T-helper 2 cell treated with Interferon-gamma antibody and Interleukin-4, amounts not matched to agents 5 μg/mL and 100 μg/mL, for 36 hours (primary cell): ENCODE data around the gene TPO.
"Not testable (repeated sequence)": the region's sequence is repeated elsewhere in the genome, so short reads cannot be mapped to it uniquely, and the experiment has no call there.

Experiments used
- DNase-seq: peaks from one replicate; pipeline ENCODE4 v3.0.0; 2021; ENCODE audit warnings: low spot score
- H3K27ac Mint-ChIP-seq: one replicate; pipeline ENCODE4 v1.8.0; 2021; ENCODE audit warnings: mild to moderate bottlenecking, mixed read lengths
- H3K27me3 Mint-ChIP-seq: one replicate; pipeline ENCODE4 v1.8.0; 2021; ENCODE audit warnings: low read depth, mixed read lengths
- H3K36me3 Mint-ChIP-seq: one replicate; pipeline ENCODE4 v1.8.0; 2021; ENCODE audit warnings: low read depth, mixed read lengths
- H3K4me1 Mint-ChIP-seq: one replicate; pipeline ENCODE4 v1.8.0; 2021; ENCODE audit warnings: low read depth, mixed read lengths
- H3K4me3 Mint-ChIP-seq: one replicate; pipeline ENCODE4 v1.8.0; 2022; ENCODE audit warnings: mild to moderate bottlenecking, moderate library complexity, mixed read lengths
- H3K9me3 Mint-ChIP-seq: one replicate; pipeline ENCODE4 v1.8.0; 2021; ENCODE audit warnings: mixed read lengths

Gene TPO

GRCh38 chr2:1393321-1393720, 19.9 kb upstream of the TPO start:
- Mint-ChIP-seq H3K27ac (no peak overlapping the region), H3K4me3 (no peak overlapping the region), H3K27me3 (peaks cover 2% of the 10 kb centered on the region), H3K4me1 (no peaks in the 10 kb centered on the region), H3K36me3 (no peaks in the 10 kb centered on the region), H3K9me3 (peaks cover 7% of the 10 kb centered on the region)
- no peak for DNase-seq

DNA sequence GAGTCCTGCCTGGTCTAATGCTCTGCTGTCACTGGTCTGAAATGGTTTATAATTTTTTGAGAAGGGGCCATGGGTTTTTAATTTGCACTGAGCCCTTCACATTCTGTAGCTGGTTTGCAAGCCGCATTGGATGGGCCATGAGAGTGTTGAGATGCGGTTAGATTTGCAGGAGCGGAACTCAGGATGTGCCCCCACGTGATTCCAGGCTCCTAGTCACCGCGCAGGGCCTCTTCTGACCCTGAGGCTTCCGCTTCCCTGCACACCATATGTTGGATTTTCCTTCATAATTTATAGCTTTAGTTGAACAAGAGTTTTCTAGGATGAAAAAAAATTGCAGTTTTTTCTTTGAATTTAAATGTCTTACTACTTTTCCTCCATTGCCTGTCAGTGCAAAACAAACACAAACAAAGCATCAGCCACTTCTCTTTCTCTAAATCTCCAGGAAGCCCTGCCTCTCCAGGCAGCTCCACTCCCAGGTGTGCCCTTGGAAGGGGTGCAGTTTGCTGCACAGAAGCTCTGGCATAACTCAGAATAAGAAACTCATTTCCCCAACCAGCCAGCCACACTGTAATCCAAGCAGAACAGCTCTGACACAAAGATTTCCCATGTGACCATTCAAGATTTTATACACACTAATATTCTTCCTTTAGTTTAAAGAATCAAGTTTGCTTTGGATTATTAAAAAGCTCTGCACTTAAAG, 18.4 kb upstream of the TPO start:
- H3K4me3 Mint-ChIP-seq, result no peak overlapping the region
- H3K27ac Mint-ChIP-seq, result no peak overlapping the region
- peaks cover 10% of the 10 kb centered on the region for H3K4me1 Mint-ChIP-seq
- peaks cover 2% of the 10 kb centered on the region for H3K27me3 Mint-ChIP-seq
- no peak for DNase-seq
- H3K9me3 Mint-ChIP-seq, result peaks cover 7% of the 10 kb centered on the region
- H3K36me3 Mint-ChIP-seq, result no peaks in the 10 kb centered on the region

DNA sequence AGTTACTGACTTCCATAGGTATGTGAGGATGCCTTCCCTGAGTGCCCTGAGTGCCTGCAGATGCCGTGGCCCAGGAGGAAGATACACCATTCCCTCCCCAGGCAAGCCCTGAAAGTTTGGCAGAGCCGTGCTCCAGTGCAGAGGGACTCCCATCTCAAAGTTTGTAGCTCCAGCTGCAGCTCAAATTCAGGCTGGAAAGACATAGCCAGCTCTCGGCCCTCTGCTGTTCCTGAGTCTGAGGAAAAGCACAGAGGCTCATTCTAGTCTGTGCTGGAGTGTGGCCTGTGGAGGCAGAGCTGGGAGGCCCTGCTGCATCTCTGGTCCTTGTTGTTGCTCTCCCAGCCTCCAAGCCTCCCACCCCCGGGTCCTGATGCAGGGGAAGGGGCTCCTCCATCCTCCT, 15.9 kb upstream of the TPO start:
- H3K9me3 Mint-ChIP-seq, result no peaks in the 10 kb centered on the region
- H3K36me3 Mint-ChIP-seq, result no peaks in the 10 kb centered on the region

GRCh38 chr2:1398191-1398590, 15.1 kb upstream of the TPO start:
- no peaks in the 10 kb centered on the region for H3K36me3 Mint-ChIP-seq

More for the DNA sequence above, 15.9 kb upstream of the TPO start:
- Mint-ChIP-seq H3K4me3 (no peak overlapping the region), H3K4me1 (peaks cover 13% of the 10 kb centered on the region), H3K27me3 (peaks cover 2% of the 10 kb centered on the region), H3K27ac (no peak overlapping the region)
- DNase-seq, result no peak

DNA sequence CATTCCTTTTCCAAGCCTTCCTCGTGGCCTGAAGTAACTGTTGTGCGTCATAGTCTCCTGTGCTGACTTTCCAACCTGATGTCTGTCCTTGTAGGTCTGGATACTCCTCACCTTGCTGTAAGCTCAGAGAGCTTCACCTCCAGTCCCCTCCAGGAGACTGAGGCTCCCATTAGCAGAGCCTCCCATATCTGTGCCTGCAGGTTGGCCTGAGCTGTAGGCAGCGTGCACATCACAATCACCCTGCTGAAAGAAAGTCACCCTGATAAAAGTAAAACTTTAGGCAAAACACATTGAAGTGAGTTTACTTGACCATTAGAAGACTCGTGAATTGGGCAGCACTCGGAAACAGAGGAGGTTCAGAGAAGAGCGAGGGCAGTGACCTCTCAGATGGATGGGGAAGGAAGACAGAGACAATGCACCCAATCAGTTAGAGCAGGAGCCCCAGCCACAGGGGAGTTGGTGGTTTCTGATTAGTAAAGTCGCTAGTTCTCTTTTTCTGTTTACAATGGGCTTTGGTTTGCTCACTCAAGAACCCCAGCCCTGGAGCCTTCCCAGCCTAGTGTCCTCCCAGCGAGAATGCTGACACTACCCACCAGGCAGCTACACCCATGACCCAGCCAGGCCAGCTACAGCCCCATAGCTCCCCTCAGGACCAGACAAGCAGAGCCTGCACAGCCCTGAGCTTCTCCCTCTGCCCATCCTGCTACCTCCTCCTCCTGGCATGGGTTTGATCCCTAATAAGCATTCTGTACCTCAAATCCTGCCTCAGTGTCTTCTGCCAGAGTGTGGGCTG, 12.1 kb upstream of the TPO start:
- H3K9me3 Mint-ChIP-seq, result no peaks in the 10 kb centered on the region
- DNase-seq, result no peak
- no peak overlapping the region for H3K4me3 Mint-ChIP-seq
- H3K27me3 Mint-ChIP-seq, result no peaks in the 10 kb centered on the region
- no peak overlapping the region for H3K27ac Mint-ChIP-seq
- peaks cover 13% of the 10 kb centered on the region for H3K4me1 Mint-ChIP-seq
- H3K36me3 Mint-ChIP-seq, result no peaks in the 10 kb centered on the region

More at GRCh38 chr2:1398191-1398590, 15.1 kb upstream of the TPO start:
- DNase-seq, result no peak
- no peak overlapping the region for H3K4me3 Mint-ChIP-seq
- H3K4me1 Mint-ChIP-seq, result peaks cover 13% of the 10 kb centered on the region
- peaks cover 2% of the 10 kb centered on the region for H3K27me3 Mint-ChIP-seq
- no peak overlapping the region for H3K27ac Mint-ChIP-seq
- no peaks in the 10 kb centered on the region for H3K9me3 Mint-ChIP-seq

- Mint-ChIP-seq H3K9me3 (no peaks in the 10 kb centered on the region), H3K4me3 (no peak overlapping the region), H3K27ac (no peak overlapping the region), H3K27me3 (no peaks in the 10 kb centered on the region), H3K36me3 (no peaks in the 10 kb centered on the region), H3K4me1 (peaks cover 17% of the 10 kb centered on the region)
- DNase-seq, result no peak
Measured at GRCh38 chr2:1402064-1402463, 11.2 kb upstream of the TPO start.

GRCh38 chr2:1403565-1403964, 9.7 kb upstream of the TPO start:
- Mint-ChIP-seq H3K27ac (no peak overlapping the region), H3K27me3 (no peaks in the 10 kb centered on the region), H3K9me3 (no peaks in the 10 kb centered on the region), H3K36me3 (no peaks in the 10 kb centered on the region), H3K4me1 (peaks cover 17% of the 10 kb centered on the region), H3K4me3 (no peak overlapping the region)
- DNase-seq, result no peak

DNA sequence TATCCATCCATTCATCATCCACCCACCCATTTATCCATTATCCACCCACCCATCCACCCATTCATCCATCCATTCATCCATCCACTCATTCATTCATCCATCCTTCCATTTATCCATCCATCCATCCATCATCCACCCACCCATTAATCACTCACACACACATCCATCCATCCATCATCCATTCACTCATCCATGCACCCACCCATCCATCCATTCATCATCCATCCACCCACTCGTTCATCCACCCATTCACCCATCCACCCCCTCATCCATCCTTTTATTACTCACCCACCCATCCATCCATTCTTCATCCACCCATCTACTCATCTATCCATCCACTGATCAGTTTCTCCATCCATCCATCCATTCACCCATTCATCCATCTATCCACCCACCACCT, 8.1 kb upstream of the TPO start:
- Mint-ChIP-seq H3K9me3 (no peaks in the 10 kb centered on the region), H3K27me3 (no peaks in the 10 kb centered on the region), H3K36me3 (no peaks in the 10 kb centered on the region), H3K4me3 (no peak overlapping the region), H3K27ac (no peak overlapping the region), H3K4me1 (peaks cover 6% of the 10 kb centered on the region)
- no peak for DNase-seq

GRCh38 chr2:1405967-1406366, 7.3 kb upstream of the TPO start:
- Mint-ChIP-seq H3K4me3 (no peak overlapping the region), H3K27ac (no peak overlapping the region), H3K9me3 (no peaks in the 10 kb centered on the region), H3K27me3 (no peaks in the 10 kb centered on the region), H3K4me1 (peaks cover 5% of the 10 kb centered on the region), H3K36me3 (no peaks in the 10 kb centered on the region)
- no peak for DNase-seq

- no peaks in the 10 kb centered on the region for H3K9me3 Mint-ChIP-seq
- DNase-seq, result no peak
- peaks cover 4% of the 10 kb centered on the region for H3K4me1 Mint-ChIP-seq
- no peaks in the 10 kb centered on the region for H3K36me3 Mint-ChIP-seq
- no peak overlapping the region for H3K27ac Mint-ChIP-seq
- H3K4me3 Mint-ChIP-seq, result no peak overlapping the region
- H3K27me3 Mint-ChIP-seq, result no peaks in the 10 kb centered on the region
Measured at GRCh38 chr2:1406434-1406833, 6.8 kb upstream of the TPO start.

- Mint-ChIP-seq H3K27me3 (no peaks in the 10 kb centered on the region), H3K4me3 (no peak overlapping the region), H3K36me3 (no peaks in the 10 kb centered on the region), H3K4me1 (peaks cover 4% of the 10 kb centered on the region), H3K9me3 (no peaks in the 10 kb centered on the region), H3K27ac (no peak overlapping the region)
- no peak for DNase-seq
Measured at GRCh38 chr2:1407950-1408675, 5.2 kb upstream of the TPO start.

DNA sequence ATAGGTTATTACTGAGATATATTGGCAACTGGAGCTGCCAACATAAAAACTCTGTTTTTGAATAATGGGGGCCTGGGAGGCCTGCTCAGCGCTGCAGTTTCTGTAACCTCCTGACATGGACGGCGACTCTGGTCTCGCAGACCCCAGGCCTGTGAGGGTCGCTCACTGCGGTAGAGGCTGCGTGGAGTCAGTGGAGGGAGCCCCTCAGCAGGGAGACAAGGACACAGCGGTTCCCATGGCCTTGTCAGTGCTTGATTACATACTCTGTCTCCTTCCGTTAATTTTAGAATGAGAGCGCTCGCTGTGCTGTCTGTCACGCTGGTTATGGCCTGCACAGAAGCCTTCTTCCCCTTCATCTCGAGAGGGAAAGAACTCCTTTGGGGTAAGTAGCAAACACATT, 858 bp downstream of the TPO start:
- H3K4me1 Mint-ChIP-seq, result no peaks in the 10 kb centered on the region
- no peaks in the 10 kb centered on the region for H3K9me3 Mint-ChIP-seq
- no peak for DNase-seq
- no peak overlapping the region for H3K4me3 Mint-ChIP-seq
- no peaks in the 10 kb centered on the region for H3K36me3 Mint-ChIP-seq
- no peaks in the 10 kb centered on the region for H3K27me3 Mint-ChIP-seq
- no peak overlapping the region for H3K27ac Mint-ChIP-seq

- not testable (repeated sequence) for H3K27ac Mint-ChIP-seq, H3K36me3 Mint-ChIP-seq
Measured at GRCh38 chr2:1414901-1415300, 1.6 kb downstream of the TPO start.

DNA sequence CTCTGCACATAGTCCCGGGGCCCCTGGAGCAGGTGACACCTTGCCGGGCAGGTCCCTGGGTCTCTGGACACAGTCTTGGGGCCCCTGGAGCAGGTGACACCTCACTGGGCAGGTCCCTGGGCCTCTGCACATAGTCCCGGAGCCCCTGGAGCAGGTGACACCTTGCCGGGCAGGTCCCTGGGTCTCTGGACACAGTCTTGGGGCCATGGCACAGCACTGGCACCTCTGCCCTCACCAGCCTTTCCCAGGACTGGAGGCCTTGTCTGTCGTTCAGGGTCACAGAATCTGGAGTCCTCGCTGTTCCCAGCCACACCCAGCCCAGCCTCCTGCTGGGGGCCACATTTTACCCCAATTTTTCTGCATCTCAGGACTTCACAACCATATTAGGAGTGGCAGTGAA, 2.2 kb downstream of the TPO start:
- Mint-ChIP-seq H3K9me3 (no peaks in the 10 kb centered on the region), H3K4me1 (no peaks in the 10 kb centered on the region), H3K4me3 (no peak overlapping the region), H3K36me3 (no peaks in the 10 kb centered on the region), H3K27ac (no peak overlapping the region), H3K27me3 (no peaks in the 10 kb centered on the region)
- no peak for DNase-seq

More at GRCh38 chr2:1414901-1415300, 1.6 kb downstream of the TPO start:
- not testable (repeated sequence) for DNase-seq, H3K4me1 Mint-ChIP-seq, H3K4me3 Mint-ChIP-seq, H3K9me3 Mint-ChIP-seq, H3K27me3 Mint-ChIP-seq
